Ectodermal cell (in vitro differentiated cells): Measurements from ENCODE around the gene OR2L13. TPM values are rescaled to one million over a fixed set of nuclear protein-coding genes. Genes with fewer than 3 reads are reported as not detected.
"Not testable (repeated sequence)": the region's sequence is repeated elsewhere in the genome, so short reads cannot be mapped to it uniquely, and the experiment has no call there.

Source experiments
- H3K27ac ChIP-seq: 2 replicates; pipeline ENCODE4 v1.7.0; 2013; ENCODE audit warnings: mild to moderate bottlenecking, low read depth, low read length; ENCODE audit not compliant: insufficient read depth, poor library complexity, severe bottlenecking
- H3K27me3 ChIP-seq: 2 replicates; pipeline ENCODE4 v1.7.0; 2013; ENCODE audit warnings: mild to moderate bottlenecking, low read length; ENCODE audit not compliant: insufficient read depth, control insufficient read depth, poor library complexity, severe bottlenecking
- H3K36me3 ChIP-seq: one replicate; pipeline ENCODE4 v1.7.0; 2013; ENCODE audit warnings: low read length; ENCODE audit not compliant: control insufficient read depth, insufficient read depth
- H3K4me1 ChIP-seq: one replicate; pipeline ENCODE4 v1.7.0; 2013; ENCODE audit warnings: low read length; ENCODE audit not compliant: control insufficient read depth, insufficient read depth
- H3K4me3 ChIP-seq: 2 replicates; pipeline ENCODE4 v1.7.0; 2013; ENCODE audit warnings: low read depth, low read length, control low read depth; ENCODE audit not compliant: insufficient read depth
- H3K9me3 ChIP-seq: 2 replicates; pipeline ENCODE4 v1.7.0; 2013; ENCODE audit warnings: mild to moderate bottlenecking, low read length, moderate library complexity; ENCODE audit not compliant: control insufficient read depth
- WGBS, 2 experiments: methylation state at CpG; one replicate each; pipeline ENCODE4 v1.1.7; 2013; ENCODE audit warnings: missing lambda C conversion rate in 2 of 2; 5-methylcytosine and 5-hydroxymethylcytosine counted together
- polyA plus RNA-seq, 4 experiments: library from polyadenylated mRNA; stranded (reverse); fragments of 50-300 nt; gene quantifications; one replicate each; pipeline ENCODE4 v1.2.3, GENCODE V29; 2013

Gene OR2L13, protein sequence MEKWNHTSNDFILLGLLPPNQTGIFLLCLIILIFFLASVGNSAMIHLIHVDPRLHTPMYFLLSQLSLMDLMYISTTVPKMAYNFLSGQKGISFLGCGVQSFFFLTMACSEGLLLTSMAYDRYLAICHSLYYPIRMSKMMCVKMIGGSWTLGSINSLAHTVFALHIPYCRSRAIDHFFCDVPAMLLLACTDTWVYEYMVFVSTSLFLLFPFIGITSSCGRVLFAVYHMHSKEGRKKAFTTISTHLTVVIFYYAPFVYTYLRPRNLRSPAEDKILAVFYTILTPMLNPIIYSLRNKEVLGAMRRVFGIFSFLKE
- not detected for polyA plus RNA-seq (2013, experiment 1 of 4)
- polyA plus RNA-seq (2013, experiment 2 of 4) = not detected
- polyA plus RNA-seq (2013, experiment 3 of 4) = not detected
- not detected for polyA plus RNA-seq (2013, experiment 4 of 4)

- Histone ChIP-seq H3K27ac (no peak within 1 kb of the TSS), H3K9me3 (peaks cover 9% of the 10 kb centered on the region)
These were observed at the start of gene OR2L13 for GRCh38 chr1:248094884-248095283. Gene OR2L13 (plus strand): TSS chr1:248095184. CDS start chr1:248099376, 4,192 bp downstream.

DNA sequence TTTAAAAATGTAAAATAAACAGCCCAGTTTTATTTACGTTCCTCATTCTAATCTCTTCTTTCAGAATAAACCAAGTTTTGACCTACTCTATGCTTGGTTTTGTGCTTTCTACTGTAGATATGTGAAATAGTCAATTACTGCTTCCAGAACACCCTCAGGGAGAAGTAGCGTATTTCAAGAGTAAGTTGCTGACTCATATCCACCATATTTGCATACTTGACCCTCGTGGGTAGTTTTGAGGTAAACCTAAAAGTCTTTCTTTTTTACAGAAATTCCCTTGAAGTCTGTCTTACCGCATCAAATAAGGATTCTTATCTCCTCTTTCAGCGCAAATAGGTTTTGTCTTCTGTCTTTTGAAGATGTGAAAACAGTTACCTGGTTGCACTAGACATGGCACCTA, 49.8 kb upstream of the OR2L13 start:
- H3K36me3 ChIP-seq = no peaks in the 10 kb centered on the region
- no peaks in the 10 kb centered on the region for H3K27me3 ChIP-seq
- no peaks in the 10 kb centered on the region for H3K4me1 ChIP-seq
- no peak overlapping the region for H3K27ac ChIP-seq
- H3K9me3 ChIP-seq = peaks cover 12% of the 10 kb centered on the region
- 79 to 80% methylated on average over 4 to 5 of the region's 5 CpGs for WGBS, 2 experiments
- H3K4me3 ChIP-seq = no peak overlapping the region

More at GRCh38 chr1:248094884-248095283, at the start of gene OR2L13:
- Histone ChIP-seq H3K4me1 (no peaks in the 10 kb centered on the region), H3K4me3 (no peak within 1 kb of the TSS), H3K36me3 (no peaks in the 10 kb centered on the region), H3K27me3 (no peaks in the 10 kb centered on the region)
- 28 to 30% methylated on average over 1 of the region's 1 CpG for WGBS, 2 experiments

- peaks cover 15% of the 10 kb centered on the region for H3K9me3 ChIP-seq
- WGBS, 2 experiments = 50 to 53% methylated on average over 1 of the region's 2 CpGs
These were observed 48.4 kb upstream of the OR2L13 start, which contains the start of gene OR2L3 for GRCh38 chr1:248046536-248046935. Gene OR2L3 (plus strand): TSS chr1:248046836. CDS start chr1:248060682, 13,846 bp downstream.

DNA sequence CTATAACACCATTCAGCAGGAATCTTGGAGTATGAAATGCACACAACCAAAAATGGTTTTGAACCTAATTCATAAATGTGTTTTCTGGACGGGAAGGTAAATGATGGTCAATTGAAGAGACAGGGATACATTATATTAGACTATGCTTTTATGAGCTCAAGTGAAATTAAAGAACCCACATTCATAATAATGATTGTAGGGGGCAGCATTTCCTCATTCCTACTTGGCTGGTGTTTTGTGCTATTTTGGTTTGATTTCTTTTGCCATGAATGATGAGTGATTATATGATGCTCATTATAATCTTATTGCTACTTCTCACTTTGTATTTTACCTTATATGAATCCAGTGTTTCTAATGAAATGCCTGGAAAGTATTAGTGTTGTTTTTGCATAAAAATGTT, 48.0 kb upstream of the OR2L13 start:
- WGBS, 2 experiments = 70 to 80% methylated on average over 1 of the region's 1 CpG
- no peak overlapping the region for H3K27ac ChIP-seq
- H3K4me1 ChIP-seq = no peaks in the 10 kb centered on the region
- H3K27me3 ChIP-seq = no peaks in the 10 kb centered on the region
- no peak overlapping the region for H3K4me3 ChIP-seq
- no peaks in the 10 kb centered on the region for H3K36me3 ChIP-seq
- H3K9me3 ChIP-seq = peaks cover 15% of the 10 kb centered on the region

More at GRCh38 chr1:248046536-248046935, 48.4 kb upstream of the OR2L13 start, which contains the start of gene OR2L3:
- Histone ChIP-seq H3K4me1 (no peaks in the 10 kb centered on the region), H3K36me3 (no peaks in the 10 kb centered on the region), H3K4me3 (no peak within 1 kb of the TSS), H3K27ac (no peak within 1 kb of the TSS), H3K27me3 (no peaks in the 10 kb centered on the region)

DNA sequence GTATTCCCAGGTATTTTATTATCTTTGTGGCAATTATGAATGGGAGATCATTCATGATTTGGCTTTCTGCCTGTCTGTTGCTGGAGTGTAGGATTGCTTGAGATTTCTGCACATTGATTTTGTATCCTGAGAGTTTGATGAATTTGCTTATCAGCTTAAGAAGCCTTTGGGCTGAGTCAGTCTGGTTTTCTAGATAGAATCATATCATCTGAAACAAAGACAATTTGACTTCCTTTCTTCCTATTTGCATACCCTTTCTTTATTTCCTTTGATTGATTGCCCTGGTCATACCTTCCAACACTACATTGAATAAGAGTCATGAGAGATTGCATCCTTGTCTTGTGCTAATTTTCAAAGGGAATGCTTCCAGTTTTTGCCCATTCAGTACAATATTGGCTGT, 40.3 kb upstream of the OR2L13 start:
- H3K9me3 ChIP-seq = peaks cover 6% of the 10 kb centered on the region
- no peak overlapping the region for H3K27ac ChIP-seq
- no peaks in the 10 kb centered on the region for H3K36me3 ChIP-seq
- no peaks in the 10 kb centered on the region for H3K27me3 ChIP-seq
- no peaks in the 10 kb centered on the region for H3K4me1 ChIP-seq
- H3K4me3 ChIP-seq = no peak overlapping the region

DNA sequence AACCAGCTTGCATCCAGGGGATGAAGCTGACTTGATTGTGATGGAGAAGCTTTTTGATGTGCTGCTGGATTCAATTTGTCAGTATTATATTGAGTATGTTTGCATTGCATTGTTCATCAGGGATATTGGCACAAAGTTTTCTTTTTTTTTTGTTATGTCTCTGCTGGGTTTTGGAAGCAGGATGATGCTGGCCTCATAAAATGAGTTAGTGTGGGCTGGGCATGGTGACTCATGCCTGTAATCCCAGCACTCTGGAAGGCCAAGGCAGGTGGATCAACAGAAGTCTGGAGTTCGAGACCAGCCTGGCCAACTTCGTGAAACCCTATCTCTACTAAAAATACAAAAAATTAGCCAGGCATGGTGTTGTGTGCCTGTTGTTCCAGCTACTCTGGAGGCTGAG, 39.7 kb upstream of the OR2L13 start:
- Histone ChIP-seq H3K27ac (no peak overlapping the region), H3K4me3 (no peak overlapping the region), H3K27me3 (no peaks in the 10 kb centered on the region), H3K4me1 (no peaks in the 10 kb centered on the region), H3K9me3 (peaks cover 6% of the 10 kb centered on the region), H3K36me3 (no peaks in the 10 kb centered on the region)
- 55 to 75% methylated on average over 2 of the region's 2 CpGs for WGBS, 2 experiments

- Histone ChIP-seq H3K4me1 (no peaks in the 10 kb centered on the region), H3K27ac (no peak overlapping the region), H3K27me3 (no peaks in the 10 kb centered on the region), H3K9me3 (peaks cover 8% of the 10 kb centered on the region), H3K4me3 (no peak overlapping the region), H3K36me3 (no peaks in the 10 kb centered on the region)
- WGBS, 2 experiments = 75 to 80% methylated on average over 2 of the region's 2 CpGs
These were observed 29.9 kb upstream of the OR2L13 start for GRCh38 chr1:248065071-248065470.

DNA sequence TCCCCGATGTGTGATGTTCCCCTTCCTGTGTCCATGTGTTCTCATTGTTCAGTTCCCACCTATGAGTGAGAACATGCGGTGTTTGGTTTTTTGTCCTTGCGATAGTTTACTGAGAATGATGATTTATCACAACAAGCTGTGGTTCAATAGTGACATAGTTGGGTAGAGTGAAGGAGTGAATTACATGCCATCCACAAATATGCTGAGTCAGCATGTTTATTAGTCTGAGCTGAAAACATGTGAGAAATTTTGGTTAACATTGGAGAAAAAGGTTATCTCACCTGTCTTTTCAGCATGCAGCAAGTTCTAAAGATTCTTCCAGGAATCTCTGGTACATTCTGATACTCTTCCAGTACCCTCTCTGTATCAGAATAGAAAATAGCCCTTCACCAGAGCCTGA, 29.4 kb upstream of the OR2L13 start:
- H3K4me3 ChIP-seq = no peak overlapping the region
- H3K27ac ChIP-seq = no peak overlapping the region
- 73 to 100% methylated on average over 2 of the region's 3 CpGs for WGBS, 2 experiments
- no peaks in the 10 kb centered on the region for H3K36me3 ChIP-seq
- no peaks in the 10 kb centered on the region for H3K4me1 ChIP-seq
- peaks cover 8% of the 10 kb centered on the region for H3K9me3 ChIP-seq
- H3K27me3 ChIP-seq = no peaks in the 10 kb centered on the region

GRCh38 chr1:248083864-248084263, 11.1 kb upstream of the OR2L13 start:
- H3K4me3 ChIP-seq, H3K4me1 ChIP-seq, H3K27me3 ChIP-seq, H3K27ac ChIP-seq, H3K36me3 ChIP-seq: not testable (repeated sequence)
- H3K9me3 ChIP-seq = peaks cover 11% of the 10 kb centered on the region
- WGBS, 2 experiments = 83 to 90% methylated on average over 5 to 9 of the region's 17 CpGs

- H3K9me3 ChIP-seq = peaks cover 23% of the 10 kb centered on the region
These were observed 3.5 kb downstream of the OR2L13 start for GRCh38 chr1:248098529-248098928.

More at GRCh38 chr1:248098529-248098928, 3.5 kb downstream of the OR2L13 start:
- no peaks in the 10 kb centered on the region for H3K27me3 ChIP-seq
- no peak overlapping the region for H3K4me3 ChIP-seq
- no peaks in the 10 kb centered on the region for H3K36me3 ChIP-seq
- 50 to 75% methylated on average over 1 of the region's 1 CpG for WGBS, 2 experiments
- H3K4me1 ChIP-seq = no peaks in the 10 kb centered on the region
- no peak overlapping the region for H3K27ac ChIP-seq
